A673 (cell line): ENCODE measurements around the gene FNDC3B. TPM values are rescaled to one million over a fixed set of nuclear protein-coding genes. Genes with fewer than 3 reads are reported as not detected.

Experiments
- BruUV-seq: library from RNA; stranded (reverse); fragments of 400-500 nt; replicated peaks from 2 replicates; lab custom pipeline; 2021; lab: Mats Ljungman, UMichigan
- CTCF ChIA-PET: fragments of 300-600 bp; sonication (Branson Sonifier 250); formaldehyde crosslinking; loops from one replicate; lab custom pipeline; 2022; ENCODE audit warnings: antibody characterized with exemption; lab: Charles Lee
- POLR2A ChIA-PET: fragments of 300-600 bp; sonication (Branson Sonifier 250); formaldehyde crosslinking; loops from one replicate; lab custom pipeline; 2022; ENCODE audit warnings: antibody characterized with exemption; ENCODE audit not compliant: low non-redundant PET; lab: Charles Lee
- DNase-seq: peaks from one replicate; pipeline ENCODE4 v3.0.0-alpha.2; 2015; ENCODE audit warnings: low spot score
- H3K27ac ChIP-seq: fragments of 200-600 bp; sonication (generic); 2 replicates; pipeline ENCODE4 v1.5.1; 2016; ENCODE audit warnings: mixed run types, low read depth, mild to moderate bottlenecking, mixed read lengths, antibody characterized with exemption, low read length; ENCODE audit not compliant: poor library complexity, severe bottlenecking
- H3K27me3 ChIP-seq: fragments of 200-600 bp; sonication (generic); replicated peaks from 2 replicates; pipeline ENCODE4 v1.6.1; 2017; ENCODE audit warnings: mixed run types, low read depth, mild to moderate bottlenecking, mixed read lengths, antibody characterized with exemption, low read length; ENCODE audit not compliant: insufficient read depth, poor library complexity
- H3K36me3 ChIP-seq: fragments of 200-600 bp; sonication (generic); 2 replicates; pipeline ENCODE4 v1.6.1; 2016; ENCODE audit warnings: mixed run types, mild to moderate bottlenecking, mixed read lengths, antibody characterized with exemption, low read length; ENCODE audit not compliant: insufficient read depth, poor library complexity, severe bottlenecking
- H3K4me1 ChIP-seq: fragments of 200-600 bp; sonication (generic); 2 replicates; pipeline ENCODE4 v1.6.1; 2017; ENCODE audit warnings: mixed run types, mild to moderate bottlenecking, mixed read lengths, antibody characterized with exemption, low read length; ENCODE audit not compliant: insufficient read depth, poor library complexity, severe bottlenecking
- H3K4me3 ChIP-seq: fragments of 200-600 bp; sonication (generic); 2 replicates; pipeline ENCODE4 v1.5.1; 2016; ENCODE audit warnings: low read depth, mixed run types, mild to moderate bottlenecking, mixed read lengths, low read length; ENCODE audit not compliant: poor library complexity, severe bottlenecking
- H3K9me3 ChIP-seq: fragments of 200-600 bp; sonication (generic); 2 replicates; pipeline ENCODE4 v1.6.1; 2016; ENCODE audit warnings: mixed run types, low read depth, mild to moderate bottlenecking, mixed read lengths, antibody characterized with exemption, low read length; ENCODE audit not compliant: poor library complexity, severe bottlenecking
- CTCF ChIP-seq: fragments of 300-800, 200-600 bp; sonication (generic); conservative IDR thresholded peaks from 2 replicates; pipeline ENCODE4 v1.5.1; 2017; ENCODE audit warnings: low read depth, mild to moderate bottlenecking, antibody characterized with exemption, low read length, moderate library complexity, mixed read lengths
- EZH2 ChIP-seq: fragments of 200-600 bp; sonication (generic); IDR thresholded peaks from 2 replicates; pipeline ENCODE4 v1.6.1; 2017; ENCODE audit warnings: borderline replicate concordance, low read depth, mild to moderate bottlenecking, mixed read lengths, antibody characterized with exemption, low read length; ENCODE audit not compliant: poor library complexity, severe bottlenecking
- intact Hi-C: fragments of 100-400 bp; cut with micrococcal nuclease; formaldehyde crosslinking; loops from one replicate; pipeline ENCODE4 v1.10.0; 2022; ENCODE audit not compliant: unreplicated experiment
- total RNA-seq: library from RNA; stranded (reverse); gene quantifications from 2 replicates; pipeline ENCODE4 v1.2.3, GENCODE V29; 2021

The FNDC3B gene
- total RNA-seq, 1 experiment from 2014 or later, result 50.8 TPM

DNA sequence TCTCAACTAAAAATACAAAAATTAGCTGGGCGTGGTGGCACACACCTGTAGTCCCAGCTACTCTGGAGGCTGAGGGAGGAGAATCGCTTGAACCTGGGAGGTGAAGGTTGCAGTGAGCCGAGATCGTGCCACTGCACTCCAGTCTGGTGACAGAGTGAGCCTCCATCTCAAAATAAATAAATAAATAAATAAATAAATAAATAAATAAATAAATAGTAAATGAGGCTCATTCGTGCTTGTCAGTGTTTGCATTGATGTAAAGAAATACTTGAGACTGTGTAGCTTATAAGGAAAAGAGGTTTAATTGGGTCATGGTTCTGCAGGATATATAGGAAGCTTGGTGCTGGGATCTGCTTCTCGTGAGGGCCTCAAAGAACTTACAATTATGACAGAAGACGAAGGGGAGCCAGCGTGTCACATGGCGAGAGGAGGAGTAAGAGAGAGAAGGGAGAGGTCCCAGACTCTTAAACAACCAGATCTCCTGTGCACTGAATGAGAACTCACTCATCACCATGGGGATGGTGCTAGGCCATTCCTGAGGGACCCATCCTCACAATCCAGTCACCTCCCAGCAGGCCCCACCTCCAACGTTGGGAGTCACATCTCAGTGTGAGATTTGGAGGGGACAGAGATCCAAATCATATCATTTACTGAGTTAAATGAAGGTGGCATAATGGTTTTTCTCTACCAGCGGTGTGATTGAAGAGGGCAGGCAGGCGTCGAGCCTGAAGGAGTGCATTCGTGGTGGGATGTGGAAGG lies 104.5 kb downstream of the FNDC3B start:
- no peak for DNase-seq
- Histone ChIP-seq H3K9me3 (no peaks in the 10 kb centered on the region), H3K27me3 (no peaks in the 10 kb centered on the region), H3K27ac (no peak overlapping the region), H3K36me3 (no peaks in the 10 kb centered on the region), H3K4me1 (peaks cover 37% of the 10 kb centered on the region), H3K4me3 (no peak overlapping the region)
- intact Hi-C loops, result loop anchor here (5.0 kb wide), 1 partner anchor 272 kb away; no protein-coding TSS in a partner anchor
- POLR2A ChIA-PET, result no interaction called here
- CTCF ChIA-PET, result no interaction called here
- TF ChIP-seq CTCF, result no peak
- no peak for TF ChIP-seq EZH2
- no TSS peak for BruUV-seq

DNA sequence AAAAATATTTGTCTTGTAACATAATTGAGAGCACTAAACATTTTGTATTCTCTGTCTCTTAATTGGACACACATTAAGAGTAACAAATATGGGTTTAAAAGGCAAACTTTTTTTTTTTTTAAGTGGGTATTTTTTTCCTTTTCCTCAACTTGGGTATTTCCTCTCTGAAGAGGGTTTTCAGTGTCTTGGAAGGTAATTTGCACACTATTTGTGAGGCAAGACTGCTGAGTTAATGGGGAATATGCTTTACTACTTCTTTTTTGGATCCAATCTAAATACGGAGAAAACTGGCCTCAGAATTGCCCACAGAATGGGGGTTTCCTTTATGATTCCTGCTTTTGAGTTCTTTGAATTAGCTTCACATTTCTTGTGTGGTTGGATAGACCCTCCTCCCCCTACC lies 105.2 kb downstream of the FNDC3B start:
- ChIA-PET CTCF (no interaction called here), POLR2A (no interaction called here)
- no TSS peak for BruUV-seq
- H3K4me1 ChIP-seq, result peaks cover 36% of the 10 kb centered on the region
- H3K4me3 ChIP-seq, result no peak overlapping the region
- TF ChIP-seq EZH2 (no peak), CTCF (no peak)
- no peaks in the 10 kb centered on the region for H3K36me3 ChIP-seq
- H3K9me3 ChIP-seq, result no peaks in the 10 kb centered on the region
- intact Hi-C loops, result loop anchor here (5.0 kb wide), 1 partner anchor 272 kb away; no protein-coding TSS in a partner anchor
- no peak for DNase-seq
- H3K27me3 ChIP-seq, result no peaks in the 10 kb centered on the region
- H3K27ac ChIP-seq, result no peak overlapping the region

DNA sequence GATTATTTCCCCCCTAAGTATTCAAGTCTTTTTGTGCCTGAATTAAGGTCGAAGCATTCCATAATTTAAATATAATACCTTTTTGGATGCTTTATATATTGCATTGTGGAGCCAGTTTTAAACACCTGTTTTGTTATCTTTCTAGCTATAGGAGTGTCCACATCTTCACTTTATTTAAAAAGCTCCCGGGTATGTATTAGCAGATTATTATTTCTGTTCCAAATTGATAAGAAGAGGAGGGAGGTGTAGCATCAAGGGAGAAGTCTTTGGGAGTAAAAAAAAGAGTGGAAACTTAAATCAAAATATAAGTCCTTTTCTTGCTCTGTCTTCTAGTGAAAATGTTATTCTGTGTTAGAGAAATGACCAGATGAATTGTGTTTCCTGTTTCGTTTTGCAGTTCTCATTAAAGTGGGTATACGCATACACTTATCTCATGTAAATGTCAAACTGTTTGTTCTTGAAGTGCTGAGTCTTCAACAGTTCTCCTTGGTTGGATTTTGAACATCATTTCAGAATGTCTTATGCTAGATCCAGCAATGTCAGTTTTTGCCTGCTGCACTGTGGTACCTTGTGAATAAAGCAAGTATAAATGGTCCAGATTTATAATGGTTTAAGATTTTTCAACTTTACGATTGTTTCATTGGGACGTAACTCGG lies 105.8 kb downstream of the FNDC3B start:
- Histone ChIP-seq H3K36me3 (no peaks in the 10 kb centered on the region), H3K4me3 (no peak overlapping the region), H3K27ac (no peak overlapping the region), H3K4me1 (peaks cover 31% of the 10 kb centered on the region), H3K9me3 (no peaks in the 10 kb centered on the region), H3K27me3 (no peaks in the 10 kb centered on the region)
- TF ChIP-seq CTCF, result no peak
- ChIA-PET POLR2A (no interaction called here), CTCF (no interaction called here)
- BruUV-seq, result no TSS peak
- intact Hi-C loops, result no loop called here
- DNase-seq, result no peak
